ENCODE data around the gene TRAM2. TPM values are rescaled to one million over a fixed set of nuclear protein-coding genes. Genes with fewer than 3 reads are reported as not detected.
A peak's percentile ranks its signal among the peaks of the same experiment; 100 is the strongest.

The TRAM2 gene
- total and polyA plus RNA-seq, 10 of the 15 experiments (the other 5 are each of a cell fraction or from before 2014, with no cell fraction given): 2.5 to 15.0 (median 11.0) TPM

- TF ChIP-seq RELB (IDR thresholded peaks at IDR 0.05; ENCODE audit: low read depth): no peak
- no peak for TF ChIP-seq SMAD5 (IDR thresholded peaks at IDR 0.05; ENCODE audit: low read depth)
- H3K4me3 ChIP-seq: no peak overlapping the region; the same call in 1 of the 2 replicates
- H3K27me3 ChIP-seq (replicated peaks in 1 of 2; ENCODE audit: control insufficient read depth in 2 of 2, insufficient read depth in 2 of 2, low read length in 1 of 2): no peaks in the 10 kb centered on the region
- no peak overlapping the region for H2AFZ ChIP-seq (ENCODE audit: control insufficient read depth, low read depth, low read length)
- ATAC-seq (no peak), DNase-seq (ENCODE audit: low read depth, low spot score) (no peak), FAIRE-seq (no peak)
- intact Hi-C loops (cut with micrococcal nuclease; ENCODE audit: unreplicated experiment): no loop called here
- no peak overlapping the region for H3K9ac ChIP-seq (ENCODE audit: control insufficient read depth, insufficient read depth, low read length)
- CTCF ChIA-PET: no interaction called here
- H3K27ac ChIP-seq (ENCODE audit: control insufficient read depth, insufficient read depth): peak overlapping the region; percentile 49
- in situ Hi-C loops (cut with MboI): no loop called here
- H3K4me1 ChIP-seq (ENCODE audit: control insufficient read depth, insufficient read depth, low read length): peaks cover 24% of the 10 kb centered on the region
- H3K9me3 ChIP-seq (replicated peaks; ENCODE audit: control insufficient read depth, insufficient read depth, low read length): no peaks in the 10 kb centered on the region
- H3K79me2 ChIP-seq (ENCODE audit: control insufficient read depth, insufficient read depth, low read length): peaks cover 24% of the 10 kb centered on the region
- SMC1A ChIA-PET (ENCODE audit: uncharacterized antibody, unreplicated experiment): interaction anchor here (0.6 to 3.3 kb wide), 3 partner anchors 9 to 940 kb away, joined by 3 to 19 read pairs (median 4); no protein-coding TSS in a partner anchor
- POLR2A ChIA-PET: interaction anchor here (0.6 kb wide), 1 partner anchor 624 kb away, joined by 3 read pairs; no protein-coding TSS in a partner anchor
- H4K20me1 ChIP-seq (ENCODE audit: control insufficient read depth, insufficient read depth): no peaks in the 10 kb centered on the region
- no TSS peak for BruUV-seq (replicated peaks)
- RAD21 ChIA-PET (ENCODE audit: unreplicated experiment): no interaction called here
- H3K36me3 ChIP-seq (ENCODE audit: control insufficient read depth in 2 of 2, insufficient read depth in 2 of 2, low read length in 1 of 2): no peaks in the 10 kb centered on the region; a peak in 1 of 4 replicates
- 76% methylated on average over 6 of the region's 6 CpGs for WGBS (ENCODE audit: insufficient coverage, insufficient replicate concordance, low lambda C conversion rate, missing lambda C conversion rate)
- peak overlapping the region; percentile 51 for H3K4me2 ChIP-seq (ENCODE audit: control insufficient read depth, insufficient read depth)
Measured at GRCh38 chr6:52545406-52546119, 31.3 kb downstream of the TRAM2 start.
